Suprapubic skin (tissue), 4 donors: ENCODE results near the gene TSSK2. TPM values are rescaled to one million over a fixed set of nuclear protein-coding genes. Genes with fewer than 3 reads are reported as not detected.
A peak's percentile ranks its signal among the peaks of the same experiment; 100 is the strongest.

ENCODE experiments used
- DNase-seq, 2 donors: peaks; one replicate each; pipeline ENCODE4 v3.0.0-alpha.2; 2019; ENCODE audit warnings: low spot score in 2 of 2
- H3K27ac ChIP-seq: fragments of 200-600 bp; sonication (generic); one replicate; pipeline ENCODE4 v1.5.1; 2019
- H3K27me3 ChIP-seq: fragments of 200-600 bp; sonication (generic); one replicate; pipeline ENCODE4 v1.5.1; 2019
- H3K36me3 ChIP-seq: fragments of 200-600 bp; sonication (generic); one replicate; pipeline ENCODE4 v1.5.1; 2019
- H3K4me1 ChIP-seq: fragments of 200-600 bp; sonication (generic); one replicate; pipeline ENCODE4 v1.5.1; 2019
- H3K4me3 ChIP-seq: fragments of 200-600 bp; sonication (generic); one replicate; pipeline ENCODE4 v1.5.1; 2019; ENCODE audit warnings: mild to moderate bottlenecking
- H3K9me3 ChIP-seq: fragments of 200-600 bp; sonication (generic); one replicate; pipeline ENCODE4 v1.5.1; 2019
- EP300 ChIP-seq: sonication (generic); formaldehyde crosslinking; IDR thresholded peaks from one replicate; pipeline ENCODE4 v1.6.1; 2017; ENCODE audit warnings: antibody characterized with exemption
- POLR2A ChIP-seq, 2 donors: fragments of 450-650 bp; IDR thresholded peaks; one replicate each; pipeline ENCODE4 v1.6.1; 2017; ENCODE audit warnings: antibody characterized with exemption in 2 of 2, mild to moderate bottlenecking in 2 of 2, moderate library complexity in 2 of 2
- POLR2AphosphoS5 ChIP-seq, 3 donors: sonication (generic); formaldehyde crosslinking; IDR thresholded peaks; one replicate each; pipeline ENCODE4 v1.6.1; 2017; ENCODE audit warnings: antibody characterized with exemption in 3 of 3
- WGBS: methylation state at CpG from one replicate; pipeline ENCODE4 v1.1.5; 2018; 5-methylcytosine and 5-hydroxymethylcytosine counted together
- total RNA-seq, 4 donors: library from RNA; depleted of rRNA; stranded (reverse); fragments of >200 nt; gene quantifications; one replicate each; pipeline ENCODE4 v1.1.0, GENCODE V29; 2016
- TF ChIP-seq, protein P1 (sequence below), 2 donors: fragments of 200-600 bp in 1 of 2; fragments of 450-650 bp in 1 of 2; sonication (generic) in 1 of 2; IDR thresholded peaks; one replicate each; pipeline ENCODE4 v1.5.1; 2016 to 2019; ENCODE audit warnings: antibody characterized with exemption in 2 of 2, mild to moderate bottlenecking in 1 of 2, moderate library complexity in 1 of 2

TSSK2 gene
- total RNA-seq, 4 donors from 2014 or later: not detected

DNA sequence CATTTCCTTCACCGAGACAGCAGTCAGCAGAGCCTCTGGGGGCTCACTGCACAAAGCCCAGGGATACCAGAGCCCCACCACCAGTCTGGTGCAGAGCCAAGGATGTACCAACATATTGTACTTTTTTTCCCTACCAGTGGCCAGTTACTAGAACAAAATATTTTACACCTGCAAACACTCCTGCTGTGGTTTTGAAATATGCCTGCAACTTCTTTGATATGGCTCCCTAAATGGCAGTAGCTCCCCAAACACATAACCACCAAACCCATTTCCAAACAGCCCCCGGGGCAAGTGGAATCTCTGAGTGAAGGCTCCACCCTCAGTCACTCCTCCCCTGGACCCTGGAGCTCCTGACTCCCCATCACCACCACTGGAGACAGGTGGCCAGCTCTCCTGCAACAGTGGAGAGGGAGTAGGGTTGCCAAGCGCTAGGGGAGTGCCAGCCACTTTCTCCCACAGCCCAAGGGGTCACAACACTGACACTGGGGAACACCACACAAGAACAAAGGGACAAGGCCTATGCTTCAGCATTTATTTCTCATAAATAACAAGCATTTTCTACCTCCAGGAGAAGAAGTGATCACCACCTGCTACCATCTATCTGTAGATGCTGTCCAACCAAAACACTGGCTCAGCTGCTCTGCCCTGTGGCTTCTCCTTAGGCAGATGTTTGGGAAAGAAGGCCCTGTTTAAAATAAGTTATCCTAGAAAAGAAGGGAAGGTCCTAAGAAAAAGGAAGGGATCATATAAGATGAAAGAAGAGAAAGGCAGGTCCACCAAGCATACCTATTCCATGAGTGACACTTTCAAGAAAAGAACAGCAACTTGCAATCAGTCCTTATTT lies 24.0 kb upstream of the TSSK2 start:
- no peaks in the 10 kb centered on the region for H3K27me3 ChIP-seq
- peak in 1 of 2 donors; percentile 45 for DNase-seq
- H3K4me3 ChIP-seq: no peak overlapping the region
- TF ChIP-seq EP300 (no peak), POLR2AphosphoS5 (IDR thresholded peaks at IDR 0.05) (no peak), POLR2A (IDR thresholded peaks at IDR 0.05) (no peak)
- TF ChIP-seq, protein P1, sequence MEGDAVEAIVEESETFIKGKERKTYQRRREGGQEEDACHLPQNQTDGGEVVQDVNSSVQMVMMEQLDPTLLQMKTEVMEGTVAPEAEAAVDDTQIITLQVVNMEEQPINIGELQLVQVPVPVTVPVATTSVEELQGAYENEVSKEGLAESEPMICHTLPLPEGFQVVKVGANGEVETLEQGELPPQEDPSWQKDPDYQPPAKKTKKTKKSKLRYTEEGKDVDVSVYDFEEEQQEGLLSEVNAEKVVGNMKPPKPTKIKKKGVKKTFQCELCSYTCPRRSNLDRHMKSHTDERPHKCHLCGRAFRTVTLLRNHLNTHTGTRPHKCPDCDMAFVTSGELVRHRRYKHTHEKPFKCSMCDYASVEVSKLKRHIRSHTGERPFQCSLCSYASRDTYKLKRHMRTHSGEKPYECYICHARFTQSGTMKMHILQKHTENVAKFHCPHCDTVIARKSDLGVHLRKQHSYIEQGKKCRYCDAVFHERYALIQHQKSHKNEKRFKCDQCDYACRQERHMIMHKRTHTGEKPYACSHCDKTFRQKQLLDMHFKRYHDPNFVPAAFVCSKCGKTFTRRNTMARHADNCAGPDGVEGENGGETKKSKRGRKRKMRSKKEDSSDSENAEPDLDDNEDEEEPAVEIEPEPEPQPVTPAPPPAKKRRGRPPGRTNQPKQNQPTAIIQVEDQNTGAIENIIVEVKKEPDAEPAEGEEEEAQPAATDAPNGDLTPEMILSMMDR (IDR thresholded peaks at IDR 0.05): no peak
- no peak overlapping the region for H3K27ac ChIP-seq
- no peaks in the 10 kb centered on the region for H3K36me3 ChIP-seq
- no peaks in the 10 kb centered on the region for H3K9me3 ChIP-seq
- peaks cover 59% of the 10 kb centered on the region for H3K4me1 ChIP-seq
- WGBS: 62% methylated on average over 3 of the region's 3 CpGs

DNA sequence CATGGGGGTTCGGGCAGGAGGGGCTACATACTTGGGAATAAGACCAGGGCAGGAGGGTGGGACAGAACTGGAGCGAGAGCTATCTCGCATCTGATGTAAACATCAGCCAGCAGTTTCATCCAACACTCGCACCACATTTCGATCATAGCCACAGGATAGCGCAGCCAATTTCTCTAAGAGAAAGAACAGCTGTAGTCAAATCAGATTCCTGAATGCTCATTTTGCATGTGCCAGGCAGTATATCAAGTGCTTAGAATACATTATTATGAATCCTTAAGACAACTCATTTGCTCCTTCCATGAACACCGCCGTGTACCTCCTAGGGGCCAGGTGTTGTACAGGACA lies 23.4 kb upstream of the TSSK2 start:
- Histone ChIP-seq H3K27me3 (no peaks in the 10 kb centered on the region), H3K36me3 (no peaks in the 10 kb centered on the region), H3K4me1 (peaks cover 64% of the 10 kb centered on the region), H3K27ac (no peak overlapping the region), H3K9me3 (no peaks in the 10 kb centered on the region), H3K4me3 (no peak overlapping the region)
- DNase-seq: no peak
- 64% methylated on average over 8 of the region's 8 CpGs for WGBS
- no peak for TF ChIP-seq EP300
- TF ChIP-seq, protein P1 (IDR thresholded peaks at IDR 0.05): no peak
- no peak for TF ChIP-seq POLR2A (IDR thresholded peaks at IDR 0.05)
- no peak for TF ChIP-seq POLR2AphosphoS5 (IDR thresholded peaks at IDR 0.05)

DNA sequence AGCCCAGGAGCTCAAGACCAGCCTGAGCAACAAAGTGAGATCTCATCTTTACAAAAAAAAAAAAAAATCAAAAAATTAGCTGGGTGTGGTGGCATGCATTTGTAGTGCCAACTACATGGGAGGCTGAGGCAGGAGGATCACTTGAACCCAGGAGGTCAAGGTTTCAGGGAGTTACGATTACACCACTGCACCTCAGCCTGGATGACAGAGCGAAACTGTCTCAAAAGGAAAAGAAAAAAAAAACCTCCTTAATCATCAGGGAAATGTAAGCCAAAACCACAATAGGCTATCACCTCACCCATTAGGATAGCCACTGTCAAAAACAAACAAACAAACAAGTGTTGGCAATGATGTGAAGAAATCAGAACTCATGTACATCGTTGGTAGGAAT lies 22.3 kb upstream of the TSSK2 start:
- DNase-seq: peak in 1 of 2 donors; percentile 48
- H3K4me1 ChIP-seq: peaks cover 65% of the 10 kb centered on the region
- 75% methylated on average over 3 of the region's 3 CpGs for WGBS
- no peaks in the 10 kb centered on the region for H3K9me3 ChIP-seq
- TF ChIP-seq, protein P1 (IDR thresholded peaks at IDR 0.05): no peak
- TF ChIP-seq POLR2A (IDR thresholded peaks at IDR 0.05): no peak
- TF ChIP-seq EP300: no peak
- TF ChIP-seq POLR2AphosphoS5 (IDR thresholded peaks at IDR 0.05): no peak
- H3K27me3 ChIP-seq: no peaks in the 10 kb centered on the region
- H3K27ac ChIP-seq: peak overlapping the region; percentile 52
- H3K36me3 ChIP-seq: no peaks in the 10 kb centered on the region
- H3K4me3 ChIP-seq: no peak overlapping the region

DNA sequence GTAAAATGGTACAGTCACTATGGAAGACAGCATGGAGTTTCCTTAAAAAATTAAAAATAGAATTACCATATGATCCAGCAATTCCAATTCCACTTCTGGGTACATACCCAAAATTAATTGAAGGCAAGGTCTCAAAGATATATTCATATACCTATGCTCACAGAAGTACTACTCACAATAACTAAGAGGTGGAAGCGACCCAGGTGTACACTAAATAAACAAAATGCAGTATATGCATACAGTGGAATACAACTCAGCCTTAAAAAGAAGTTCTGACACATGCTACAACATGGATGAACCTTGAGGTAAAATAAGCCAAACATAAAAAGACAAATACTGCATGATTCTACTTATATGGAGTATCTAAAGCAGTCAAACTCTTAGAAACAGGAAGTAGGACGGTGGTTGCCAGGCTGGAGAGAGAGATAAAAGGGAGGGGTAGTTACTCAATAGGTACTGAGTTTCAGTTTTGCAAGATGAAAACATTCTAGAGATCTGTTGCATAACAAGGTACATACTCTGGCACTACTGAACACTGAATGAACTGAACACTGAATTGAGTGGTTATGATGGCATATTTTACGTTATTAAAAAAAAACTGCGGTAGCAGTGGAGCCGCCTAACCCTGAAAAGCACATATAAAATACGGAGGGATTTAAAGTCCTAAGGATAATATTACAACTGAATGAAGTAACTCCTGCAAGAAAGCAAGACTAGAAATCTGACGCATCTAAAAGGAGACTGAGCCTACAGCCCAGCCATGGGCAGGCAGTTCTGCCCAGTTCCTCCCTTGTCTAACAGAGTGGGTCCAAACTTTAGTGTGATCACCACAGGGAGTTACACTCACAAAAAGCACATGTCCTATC lies 21.7 kb upstream of the TSSK2 start:
- DNase-seq: peak in 1 of 2 donors; percentile 82
- no peaks in the 10 kb centered on the region for H3K27me3 ChIP-seq
- H3K9me3 ChIP-seq: no peaks in the 10 kb centered on the region
- H3K4me3 ChIP-seq: no peak overlapping the region
- peaks cover 59% of the 10 kb centered on the region for H3K4me1 ChIP-seq
- 29% methylated on average over 7 of the region's 7 CpGs for WGBS
- peak in 1 of 3 donors; percentile 67 for TF ChIP-seq POLR2AphosphoS5 (IDR thresholded peaks at IDR 0.05)
- TF ChIP-seq, protein P1 (IDR thresholded peaks at IDR 0.05): no peak
- peak overlapping the region; percentile 52 for H3K27ac ChIP-seq
- no peaks in the 10 kb centered on the region for H3K36me3 ChIP-seq

DNA sequence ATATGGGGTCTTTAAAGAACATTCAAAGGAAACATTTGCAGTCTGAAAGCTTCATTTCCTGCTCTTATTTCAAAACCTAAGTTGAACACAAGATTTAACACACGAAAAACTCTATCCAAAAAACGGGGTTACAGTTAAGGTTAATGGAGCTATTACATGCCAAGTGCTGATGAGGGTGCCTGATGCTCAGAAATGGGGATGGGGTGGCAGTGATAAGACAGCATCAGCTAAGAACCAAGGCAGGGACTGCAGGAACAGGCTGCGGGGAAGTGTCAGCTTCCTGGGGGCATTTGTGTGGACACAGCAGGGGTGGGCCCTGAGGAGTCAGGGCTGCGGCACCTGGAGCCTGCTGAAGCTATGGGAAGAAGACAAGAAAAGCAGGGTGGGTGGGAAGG lies 21.0 kb upstream of the TSSK2 start:
- H3K4me1 ChIP-seq: peaks cover 59% of the 10 kb centered on the region
- 59% methylated on average over 4 of the region's 4 CpGs for WGBS

More for the DNA sequence above, 21.0 kb upstream of the TSSK2 start:
- DNase-seq: peak in 1 of 2 donors; percentile 31
- no peaks in the 10 kb centered on the region for H3K36me3 ChIP-seq
- peak overlapping the region; percentile 52 for H3K27ac ChIP-seq
- no peak overlapping the region for H3K4me3 ChIP-seq
- TF ChIP-seq, protein P1 (IDR thresholded peaks at IDR 0.05): no peak
- TF ChIP-seq POLR2A (IDR thresholded peaks at IDR 0.05): no peak
- TF ChIP-seq EP300: no peak
- no peak for TF ChIP-seq POLR2AphosphoS5 (IDR thresholded peaks at IDR 0.05)
- no peaks in the 10 kb centered on the region for H3K27me3 ChIP-seq
- no peaks in the 10 kb centered on the region for H3K9me3 ChIP-seq
